Measurements from ENCODE around the gene RNASET2. TPM values are rescaled to one million over a fixed set of nuclear protein-coding genes. Genes with fewer than 3 reads are reported as not detected.
A peak's percentile ranks its signal among the peaks of the same experiment; 100 is the strongest.

RNASET2 gene
- polyA plus RNA-seq, 1 donor (not counting 4 experiments of a cell fraction or from before 2014, with no cell fraction given): 21.5 TPM

- H4K20me1 ChIP-seq (ENCODE audit: control insufficient read depth, extremely low read depth, insufficient read depth, low read length): no peaks in the 10 kb centered on the region
- DNase-seq (ENCODE audit: low read depth, low spot score) (no peak), FAIRE-seq (no peak)
- peak overlapping the region; percentile 85 for H3K4me2 ChIP-seq (ENCODE audit: control insufficient read depth, extremely low read depth, insufficient read depth, low read depth, low read length)
- TF ChIP-seq EZH2 (IDR thresholded peaks at IDR 0.05; ENCODE audit: low read length) (no peak), CTCF (optimal IDR thresholded peaks at IDR 0.05 in 1 of 3, IDR thresholded peaks at IDR 0.05 in 1 of 3, conservative IDR thresholded peaks at IDR 0.05 in 1 of 3; ENCODE audit: extremely low read depth in 1 of 3, insufficient read depth in 2 of 3, low read length in 3 of 3) (no peak)
- H3K9ac ChIP-seq (ENCODE audit: control insufficient read depth, extremely low read depth, insufficient read depth, low read length): peak overlapping the region; percentile 61
- H3K9me3 ChIP-seq (ENCODE audit: control insufficient read depth, low read depth, low read length): no peaks in the 10 kb centered on the region
- peak overlapping the region; percentile 67 to 77 (median 73) for H3K4me3 ChIP-seq (ENCODE audit: control insufficient read depth in 2 of 3, extremely low read depth in 1 of 3, insufficient read depth in 2 of 3, low read depth in 1 of 3, low read length in 3 of 3)
- H3K9me1 ChIP-seq (ENCODE audit: control insufficient read depth, extremely low read depth, insufficient read depth, low read length): no peaks in the 10 kb centered on the region
- H2AFZ ChIP-seq (ENCODE audit: control insufficient read depth, low read length): peak overlapping the region; percentile 86
- H3K4me1 ChIP-seq (ENCODE audit: control insufficient read depth, extremely low read depth, insufficient read depth, low read length): peaks cover 5% of the 10 kb centered on the region
- H3K27me3 ChIP-seq (ENCODE audit: control insufficient read depth, extremely low read depth, insufficient read depth, low read length): no peaks in the 10 kb centered on the region
- H3K27ac ChIP-seq (ENCODE audit: control insufficient read depth, insufficient read depth, low read length): no peak overlapping the region
- dilution Hi-C loops (cut with MboI; ENCODE audit: extremely low pct_ligation_motif_present, low sequenced_read_pairs): no loop called here
- H3K36me3 ChIP-seq (ENCODE audit: control insufficient read depth in 2 of 2, extremely low read depth in 1 of 2, insufficient read depth in 2 of 2, low read length in 2 of 2): no peaks in the 10 kb centered on the region
- H3K79me2 ChIP-seq (ENCODE audit: control insufficient read depth, insufficient read depth, low read length): no peaks in the 10 kb centered on the region
These were observed 1.1 kb downstream of the RNASET2 start for GRCh38 chr6:166955121-166955864.

- DNase-seq (ENCODE audit: low read depth, low spot score) (no peak), FAIRE-seq (no peak)
- dilution Hi-C loops (cut with MboI; ENCODE audit: extremely low pct_ligation_motif_present, low sequenced_read_pairs): no loop called here
- Histone ChIP-seq H3K9ac (ENCODE audit: control insufficient read depth, extremely low read depth, insufficient read depth, low read length) (no peak overlapping the region), H3K27me3 (ENCODE audit: control insufficient read depth, extremely low read depth, insufficient read depth, low read length) (no peaks in the 10 kb centered on the region), H3K9me1 (ENCODE audit: control insufficient read depth, extremely low read depth, insufficient read depth, low read length) (no peaks in the 10 kb centered on the region), H4K20me1 (ENCODE audit: control insufficient read depth, extremely low read depth, insufficient read depth, low read length) (no peaks in the 10 kb centered on the region), H2AFZ (ENCODE audit: control insufficient read depth, low read length) (no peak overlapping the region), H3K4me2 (ENCODE audit: control insufficient read depth, extremely low read depth, insufficient read depth, low read depth, low read length) (no peak overlapping the region), H3K9me3 (ENCODE audit: control insufficient read depth, low read depth, low read length) (no peaks in the 10 kb centered on the region), H3K27ac (ENCODE audit: control insufficient read depth, insufficient read depth, low read length) (no peak overlapping the region), H3K79me2 (ENCODE audit: control insufficient read depth, insufficient read depth, low read length) (no peaks in the 10 kb centered on the region), H3K4me3 (ENCODE audit: control insufficient read depth in 2 of 3, extremely low read depth in 1 of 3, insufficient read depth in 2 of 3, low read depth in 1 of 3, low read length in 3 of 3) (no peak overlapping the region), H3K4me1 (ENCODE audit: control insufficient read depth, extremely low read depth, insufficient read depth, low read length) (peaks cover 11% of the 10 kb centered on the region), H3K36me3 (ENCODE audit: control insufficient read depth in 2 of 2, extremely low read depth in 1 of 2, insufficient read depth in 2 of 2, low read length in 2 of 2) (no peaks in the 10 kb centered on the region)
- TF ChIP-seq CTCF (optimal IDR thresholded peaks at IDR 0.05 in 1 of 3, IDR thresholded peaks at IDR 0.05 in 1 of 3, conservative IDR thresholded peaks at IDR 0.05 in 1 of 3; ENCODE audit: extremely low read depth in 1 of 3, insufficient read depth in 2 of 3, low read length in 3 of 3) (no peak), EZH2 (IDR thresholded peaks at IDR 0.05; ENCODE audit: low read length) (no peak)
These were observed 2.1 kb downstream of the RNASET2 start for GRCh38 chr6:166954118-166954713.

All from keratinocyte (primary cell).